Gastrocnemius medialis (tissue), 4 donors: ENCODE results near the gene HAGHL.

Source experiments
- POLR2A ChIP-seq, 2 donors: fragments of 450-650 bp; IDR thresholded peaks; one replicate each; pipeline ENCODE4 v1.6.1; 2017; ENCODE audit warnings: antibody characterized with exemption in 2 of 2, mild to moderate bottlenecking in 2 of 2, moderate library complexity in 2 of 2
- TF ChIP-seq, protein P1 (sequence below), 5 experiments: fragments of 450-650 bp in 3 of 5; fragments of 200-600 bp in 2 of 5; sonication (generic) in 2 of 5; IDR thresholded peaks in 4 of 5; conservative IDR thresholded peaks in 1 of 5; 1 replicate in 4 of 5; 2 replicates in 1 of 5; pipeline ENCODE4 v1.5.1; 2016 to 2019; ENCODE audit warnings: antibody characterized with exemption in 5 of 5, mild to moderate bottlenecking in 3 of 5, moderate library complexity in 3 of 5

DNA sequence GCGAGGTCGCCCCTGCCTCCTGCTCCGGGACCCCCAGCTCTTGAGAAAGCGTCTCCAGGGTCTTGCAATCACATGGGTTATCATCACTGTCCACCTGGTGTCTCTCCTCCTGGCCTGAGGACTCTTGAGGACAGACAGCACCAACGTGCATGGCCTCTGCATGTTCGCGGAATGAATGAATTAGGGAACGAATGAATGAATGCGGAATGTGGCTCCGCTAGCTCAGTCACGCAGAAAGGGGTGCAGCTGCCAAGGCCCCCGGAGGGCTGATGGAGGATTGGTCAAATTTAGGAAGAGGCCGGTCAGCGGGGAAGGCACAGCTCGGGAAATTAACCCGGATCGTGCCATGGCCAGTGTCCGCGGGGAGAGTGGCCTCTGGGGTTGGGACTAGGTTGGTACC lies 24.6 kb upstream of the HAGHL start:
- TF ChIP-seq, protein P1, sequence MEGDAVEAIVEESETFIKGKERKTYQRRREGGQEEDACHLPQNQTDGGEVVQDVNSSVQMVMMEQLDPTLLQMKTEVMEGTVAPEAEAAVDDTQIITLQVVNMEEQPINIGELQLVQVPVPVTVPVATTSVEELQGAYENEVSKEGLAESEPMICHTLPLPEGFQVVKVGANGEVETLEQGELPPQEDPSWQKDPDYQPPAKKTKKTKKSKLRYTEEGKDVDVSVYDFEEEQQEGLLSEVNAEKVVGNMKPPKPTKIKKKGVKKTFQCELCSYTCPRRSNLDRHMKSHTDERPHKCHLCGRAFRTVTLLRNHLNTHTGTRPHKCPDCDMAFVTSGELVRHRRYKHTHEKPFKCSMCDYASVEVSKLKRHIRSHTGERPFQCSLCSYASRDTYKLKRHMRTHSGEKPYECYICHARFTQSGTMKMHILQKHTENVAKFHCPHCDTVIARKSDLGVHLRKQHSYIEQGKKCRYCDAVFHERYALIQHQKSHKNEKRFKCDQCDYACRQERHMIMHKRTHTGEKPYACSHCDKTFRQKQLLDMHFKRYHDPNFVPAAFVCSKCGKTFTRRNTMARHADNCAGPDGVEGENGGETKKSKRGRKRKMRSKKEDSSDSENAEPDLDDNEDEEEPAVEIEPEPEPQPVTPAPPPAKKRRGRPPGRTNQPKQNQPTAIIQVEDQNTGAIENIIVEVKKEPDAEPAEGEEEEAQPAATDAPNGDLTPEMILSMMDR (IDR thresholded peaks at IDR 0.05 in 4 of 5, conservative IDR thresholded peaks at IDR 0.05 in 1 of 5), result no peak
- TF ChIP-seq POLR2A (IDR thresholded peaks at IDR 0.05), result no peak
